Activated CD4-positive, alpha-beta T cell treated with anti-CD3 and anti-CD28 coated beads, Interleukin-2, Interleukin-6, amounts not matched to agents 100 ng/mL and 50 ng/mL, durations not matched to agents 16 hours and 8 hours (primary cell): ENCODE results near the gene MVK.

ENCODE experiments used
- DNase-seq: peaks from one replicate; pipeline ENCODE4 v3.0.0-alpha.2; 2020

MVK gene

GRCh38 chr12:109611223-109611622 lies 37.6 kb downstream of the MVK start:
- DNase-seq: no peak

- DNase-seq: no peak
These were observed 38.4 kb downstream of the MVK start for GRCh38 chr12:109612003-109612402.

GRCh38 chr12:109612975-109613502 lies 39.4 kb downstream of the MVK start:
- DNase-seq: no peak

DNA sequence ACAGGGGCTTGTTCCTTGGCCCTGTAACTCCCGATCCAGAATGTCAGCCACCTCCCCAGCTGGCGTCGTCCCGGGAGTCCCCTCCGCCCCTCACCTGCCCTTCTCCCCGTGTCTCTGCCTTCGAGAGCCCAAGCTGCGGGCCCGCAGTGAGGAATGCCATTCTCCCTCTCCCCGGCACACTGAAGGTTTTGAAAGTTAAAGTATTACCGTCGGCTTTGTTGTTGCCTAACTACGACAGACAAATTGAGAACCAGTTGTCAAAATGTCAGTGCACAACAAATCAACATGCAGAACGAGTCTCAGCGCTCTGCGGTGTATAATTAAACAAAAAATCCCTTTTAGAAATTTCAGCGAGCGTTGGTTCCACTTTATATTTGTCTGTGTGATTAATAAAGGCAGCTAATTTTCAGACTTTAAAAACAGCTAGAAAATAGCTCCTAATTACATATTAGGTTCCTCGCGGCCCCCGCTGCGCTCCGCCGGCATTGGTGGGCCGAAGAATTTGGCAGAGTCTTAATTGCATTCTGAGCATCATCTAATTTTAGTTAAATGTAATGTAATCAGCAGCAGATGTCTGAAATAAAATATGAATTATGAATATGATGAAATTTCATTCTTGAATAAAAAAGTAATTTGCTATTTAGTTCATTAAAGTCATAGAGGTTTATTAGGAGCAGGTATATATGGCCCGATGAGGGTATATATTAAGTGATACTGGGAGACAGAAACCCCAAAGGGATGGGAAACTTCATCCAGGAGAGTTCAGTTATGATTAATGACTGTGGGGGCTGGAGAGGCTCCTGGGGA lies 40.3 kb downstream of the MVK start:
- DNase-seq: no peak

DNA sequence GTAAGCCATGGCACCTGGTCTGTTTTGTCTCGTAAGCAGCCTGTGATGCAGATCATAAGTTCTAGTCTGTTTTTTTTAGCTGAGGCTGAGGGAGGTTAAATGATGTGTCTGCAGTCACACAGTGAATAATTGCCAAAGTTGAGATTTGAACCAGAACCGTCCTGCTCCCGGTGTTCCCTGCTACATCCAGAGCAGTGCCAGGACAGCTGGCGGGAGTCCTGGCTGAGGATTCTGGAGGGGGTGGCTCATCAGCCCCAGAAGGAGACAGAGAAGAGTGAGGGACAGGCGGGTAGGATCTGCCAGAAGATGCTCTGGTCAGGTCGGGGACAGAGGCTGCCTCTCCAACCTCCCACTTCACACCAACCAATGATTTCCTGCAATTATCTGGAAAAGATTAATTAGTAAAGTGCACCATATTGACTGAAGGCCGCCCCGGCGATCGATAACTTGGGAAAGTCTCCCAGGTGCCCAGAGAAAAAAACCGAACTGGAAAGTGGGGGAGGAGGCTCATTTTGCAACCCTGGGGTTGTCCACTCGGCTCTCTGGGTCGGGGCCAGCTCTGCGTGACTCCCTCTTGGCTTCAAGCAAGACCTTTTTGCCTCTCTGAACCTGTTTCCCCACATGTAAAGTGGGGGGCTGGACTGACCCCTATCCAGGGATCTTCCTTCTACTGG lies 42.1 kb downstream of the MVK start:
- DNase-seq: no peak

DNA sequence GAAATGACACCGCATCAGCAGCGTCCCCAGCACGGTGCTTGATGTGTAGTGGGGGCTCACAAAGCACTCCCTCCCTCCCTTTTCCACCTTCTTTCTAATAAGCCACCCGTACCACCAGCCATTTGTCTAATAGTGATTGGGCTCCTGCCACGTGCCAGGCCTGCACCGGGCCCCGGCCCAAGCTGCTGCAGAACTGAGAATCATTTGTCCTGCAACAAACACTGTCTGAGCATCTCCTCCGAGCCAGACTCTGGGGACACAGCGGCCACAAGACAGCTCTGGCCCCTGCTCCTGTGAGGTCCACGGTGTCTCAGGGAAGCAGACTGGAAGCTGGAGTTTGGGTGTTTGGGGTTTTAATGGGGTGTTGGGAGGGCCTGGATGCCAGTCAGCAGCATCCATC lies 43.9 kb downstream of the MVK start:
- DNase-seq: no peak

DNA sequence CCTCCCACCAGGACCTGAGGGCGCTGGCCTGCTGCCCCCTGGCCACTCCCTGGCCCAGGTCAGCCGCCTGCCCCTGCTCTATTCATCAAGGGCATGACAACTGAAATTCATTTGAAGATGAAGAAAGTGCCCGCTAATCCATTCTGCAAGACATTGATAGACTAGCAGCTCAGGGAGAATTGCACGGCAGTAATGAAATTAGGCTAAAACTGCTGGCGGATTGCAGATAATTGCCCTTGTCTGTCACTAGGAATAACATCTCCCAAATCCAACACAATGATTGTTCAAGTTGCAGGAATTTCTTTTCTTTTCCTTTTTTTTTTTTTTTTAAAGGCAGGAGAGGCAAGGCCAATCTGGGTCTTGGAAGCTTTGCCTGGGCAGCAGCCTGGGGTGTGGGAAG lies 44.5 kb downstream of the MVK start:
- no peak for DNase-seq

DNA sequence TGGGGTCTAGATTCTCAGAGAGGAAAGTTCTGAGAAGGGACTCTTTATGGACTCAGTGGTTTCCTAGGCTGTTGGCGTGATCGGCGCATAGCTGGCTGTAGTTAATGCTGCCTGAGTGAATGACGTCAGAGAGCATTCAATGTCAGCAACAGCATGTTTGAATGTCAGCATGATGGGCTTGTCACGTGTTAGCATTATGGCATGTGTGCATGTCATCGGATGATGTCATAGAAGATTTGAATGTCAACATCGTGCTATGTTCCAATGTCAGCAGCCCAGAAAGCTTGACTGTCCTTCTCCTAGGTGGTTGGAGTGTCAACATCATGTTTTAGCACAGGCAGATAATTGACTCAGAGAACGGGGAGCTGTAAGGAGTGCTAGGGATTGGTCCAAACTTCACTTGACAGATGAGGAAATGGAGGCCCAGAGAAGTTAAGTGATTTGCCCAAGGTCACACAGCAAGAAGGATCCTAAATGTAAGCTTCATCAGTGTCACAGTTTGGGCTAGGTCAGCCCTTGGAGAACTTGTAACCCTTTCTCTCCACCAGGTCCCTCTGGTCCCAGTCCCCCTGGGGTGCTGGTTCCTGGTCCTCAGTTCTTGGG lies 45.5 kb downstream of the MVK start:
- DNase-seq: no peak

DNA sequence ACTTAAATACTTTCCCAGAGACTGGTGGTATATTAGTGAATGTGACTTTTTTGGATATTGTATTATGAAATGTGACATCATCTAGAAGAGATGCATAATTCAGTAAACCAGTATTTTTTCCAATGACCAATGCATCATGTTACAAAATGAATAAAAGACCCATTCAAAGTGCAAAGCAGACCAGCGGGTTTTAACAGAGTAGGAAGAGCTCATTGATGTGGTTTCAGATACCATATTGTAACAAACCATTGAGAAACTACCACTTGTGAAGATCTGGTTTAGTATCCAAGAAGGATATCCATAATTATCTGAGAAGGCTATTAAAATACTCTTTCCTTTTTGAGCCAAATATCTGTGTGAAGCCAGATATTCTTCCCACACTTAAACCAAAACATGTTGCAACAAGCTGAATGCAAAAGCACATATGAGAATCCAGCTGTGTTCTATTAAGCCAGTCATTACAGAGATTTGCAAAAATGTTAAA lies 47.7 kb downstream of the MVK start:
- no peak for DNase-seq

- no peak for DNase-seq
These were observed 48.3 kb downstream of the MVK start for GRCh38 chr12:109621901-109622364.

- DNase-seq: no peak
These were observed 50.9 kb downstream of the MVK start for GRCh38 chr12:109624467-109624866.

GRCh38 chr12:109625131-109625559 lies 51.6 kb downstream of the MVK start:
- DNase-seq: no peak

GRCh38 chr12:109625749-109626377 lies 52.3 kb downstream of the MVK start:
- DNase-seq: no peak

GRCh38 chr12:109626378-109627115 lies 53.0 kb downstream of the MVK start:
- no peak for DNase-seq

- no peak for DNase-seq
These were observed 54.0 kb downstream of the MVK start for GRCh38 chr12:109627633-109628032.

DNA sequence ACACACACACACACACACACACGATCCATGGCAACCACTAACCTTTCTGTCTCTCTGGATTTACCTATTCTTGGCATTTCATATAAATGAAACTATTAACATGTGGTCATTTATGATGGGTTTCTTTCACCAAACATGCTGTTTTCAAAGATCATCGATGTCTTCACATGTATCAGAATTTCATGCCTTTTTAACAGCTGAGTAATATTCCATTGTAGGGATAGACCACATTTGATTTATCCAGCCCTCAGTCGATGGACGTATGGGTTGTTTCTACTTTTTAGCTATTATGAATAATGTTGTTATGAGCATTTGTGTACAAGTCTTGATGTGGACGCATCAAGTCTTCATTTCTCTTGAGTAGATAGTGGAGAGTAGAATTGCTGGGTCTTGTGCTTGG lies 56.5 kb downstream of the MVK start:
- no peak for DNase-seq

- no peak for DNase-seq
These were observed 57.2 kb downstream of the MVK start for GRCh38 chr12:109630815-109631214.

DNA sequence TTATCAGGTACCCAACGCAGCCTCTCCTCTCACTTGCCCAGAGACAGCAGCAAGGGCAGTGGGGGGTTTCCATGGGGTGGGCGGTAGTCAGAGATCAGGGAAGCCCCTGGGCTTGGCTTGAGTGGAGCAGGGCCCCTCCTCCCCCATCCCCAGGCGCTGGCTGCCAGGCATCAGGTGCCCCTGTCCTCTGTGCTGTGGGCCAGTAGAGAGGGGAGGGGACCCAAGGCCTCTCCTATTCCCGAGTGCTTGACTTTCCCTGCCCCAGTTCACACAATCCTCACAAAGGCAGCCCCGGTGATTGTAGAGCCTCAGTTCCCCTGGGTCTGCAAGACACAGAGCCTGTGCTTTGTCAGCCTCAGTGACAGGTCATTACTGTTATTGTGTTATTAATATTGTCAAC lies 57.7 kb downstream of the MVK start:
- DNase-seq: no peak

- no peak for DNase-seq
These were observed 58.2 kb downstream of the MVK start for GRCh38 chr12:109631751-109632150.

DNA sequence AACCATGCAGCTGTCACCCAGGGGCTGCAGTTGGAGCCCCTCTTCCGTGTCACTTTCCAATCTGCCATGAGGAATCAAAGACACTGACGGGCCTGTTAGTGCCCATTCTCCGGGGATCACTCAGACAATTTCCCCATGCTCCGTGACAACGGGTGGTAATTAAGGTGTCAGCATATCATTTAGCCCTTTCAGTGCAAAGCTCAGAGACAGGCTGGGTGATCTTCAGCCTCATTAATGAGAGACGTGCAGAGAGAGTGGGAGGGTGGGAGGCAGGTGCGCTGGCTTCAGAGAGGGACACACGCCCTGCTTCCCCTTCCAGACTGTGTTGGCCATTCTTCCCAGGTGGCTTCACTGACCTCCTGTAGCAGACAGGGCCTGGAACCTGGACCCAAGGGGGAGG lies 58.7 kb downstream of the MVK start:
- DNase-seq: no peak

DNA sequence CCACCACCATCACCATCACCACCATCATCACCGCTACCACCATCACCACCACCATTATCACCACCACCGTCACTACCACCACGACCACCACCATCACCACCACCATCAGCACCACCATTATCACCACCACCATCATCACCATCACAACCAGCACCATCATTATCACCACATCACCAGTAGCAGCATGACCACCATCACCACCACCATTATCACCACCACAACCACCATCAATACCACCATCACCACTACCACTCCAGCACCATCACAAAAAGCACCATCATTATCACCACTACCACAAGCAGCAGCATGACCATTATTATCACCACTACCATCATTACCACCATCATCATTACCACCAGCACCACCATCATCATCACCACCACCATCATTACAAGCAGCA lies 62.1 kb downstream of the MVK start:
- DNase-seq: no peak

GRCh38 chr12:109637348-109637747 lies 63.8 kb downstream of the MVK start:
- DNase-seq: no peak
